22Rv1 (cell line): Measurements from ENCODE around the gene RCAN2.

Source experiments
- H3K27ac ChIP-seq: fragments of 450-650 bp; 2 replicates; pipeline ENCODE4 v1.5.1; 2017
- CTCF ChIP-seq: fragments of 450-650 bp; IDR thresholded peaks from 2 replicates; pipeline ENCODE4 v1.5.1; 2017; ENCODE audit warnings: mild to moderate bottlenecking
- ZFX ChIP-seq: fragments of 450-650 bp; IDR thresholded peaks from 2 replicates; pipeline ENCODE4 v1.6.1; 2017; ENCODE audit warnings: antibody characterized with exemption, borderline replicate concordance

The RCAN2 gene

GRCh38 chr6:46175446-46175845 lies 315.8 kb downstream of the RCAN2 start:
- TF ChIP-seq CTCF (no peak), ZFX (no peak)
- no peak overlapping the region for H3K27ac ChIP-seq

DNA sequence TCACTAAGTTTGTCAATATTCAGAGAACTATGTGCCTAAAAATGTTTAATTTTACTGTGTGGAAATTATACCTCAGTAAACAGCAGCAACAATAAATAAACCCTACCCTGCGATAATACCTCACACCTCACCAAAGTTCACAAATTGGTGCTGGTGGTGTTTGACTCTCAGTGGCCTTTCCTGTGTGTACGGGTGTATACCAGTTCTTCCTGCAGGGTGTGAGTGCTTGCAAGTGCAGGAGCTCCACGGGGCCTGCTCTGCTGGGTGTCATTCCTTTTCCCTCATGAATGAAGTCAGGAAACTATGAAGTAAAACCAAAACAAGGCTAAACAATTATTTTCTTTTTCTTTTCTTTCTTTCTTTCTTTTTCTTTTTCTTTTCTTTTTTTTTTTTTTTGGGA lies 316.3 kb downstream of the RCAN2 start:
- TF ChIP-seq CTCF (no peak), ZFX (no peak)

GRCh38 chr6:46172176-46172575 lies 319.1 kb downstream of the RCAN2 start:
- H3K27ac ChIP-seq, result peak overlapping the region; percentile 72
- no peak for TF ChIP-seq ZFX
- no peak for TF ChIP-seq CTCF

More for the DNA sequence above, 316.3 kb downstream of the RCAN2 start:
- no peak overlapping the region for H3K27ac ChIP-seq
